Right lobe of liver (tissue), 6 donors: Measurements from ENCODE around the gene CPLX4. TPM values are rescaled to one million over a fixed set of nuclear protein-coding genes. Genes with fewer than 3 reads are reported as not detected.

ENCODE experiments used
- ATAC-seq, 4 donors: fragments of 200-7000 bp; cut with Tn5 transposase; one replicate each; pipeline ENCODE4 v1.9.1; 2020; ENCODE audit warnings: mild to moderate bottlenecking in 4 of 4, moderate library complexity in 4 of 4
- DNase-seq, 3 donors: peaks; one replicate each; pipeline ENCODE4 v3.0.0-alpha.2; 2020
- H3K27ac ChIP-seq, 3 donors: fragments of 200-600 bp; one replicate each; pipeline ENCODE4 v1.8.0; 2022
- H3K27me3 ChIP-seq, 2 donors: fragments of 200-600 bp; one replicate each; pipeline ENCODE4 v1.8.0; 2022
- H3K36me3 ChIP-seq, 4 donors: fragments of 200-600 bp; sonication (generic) in 1 of 4; one replicate each; pipeline versions ENCODE4 v1.5.1 to v1.8.0; 2017 to 2022; ENCODE audit warnings: control low read depth in 1 of 4
- H3K4me1 ChIP-seq, 4 donors: fragments of 200-600 bp; sonication (generic) in 1 of 4; one replicate each; pipeline versions ENCODE4 v1.5.1 to v1.8.0; 2017 to 2022; ENCODE audit warnings: control low read depth in 1 of 4
- H3K4me3 ChIP-seq, 3 donors: fragments of 200-600 bp; one replicate each; pipeline ENCODE4 v1.8.0; 2022
- H3K9me3 ChIP-seq, 4 donors: fragments of 200-600 bp; sonication (generic) in 1 of 4; one replicate each; pipeline versions ENCODE4 v1.5.1 to v1.8.0; 2017 to 2022; ENCODE audit warnings: control low read depth in 1 of 4
- CTCF ChIP-seq, 4 donors: fragments of 200-600 bp in 3 of 4; fragments of 450-650 bp in 1 of 4; IDR thresholded peaks; one replicate each; pipeline versions ENCODE4 v1.5.1 to v1.8.0; 2016 to 2022; ENCODE audit warnings: antibody characterized with exemption in 4 of 4, mild to moderate bottlenecking in 2 of 4
- POLR2A ChIP-seq: fragments of 450-650 bp; IDR thresholded peaks from one replicate; pipeline ENCODE4 v1.6.1; 2017; ENCODE audit warnings: antibody characterized with exemption, mild to moderate bottlenecking
- WGBS: methylation state at CpG from one replicate; pipeline ENCODE4 v1.1.6; 2018; ENCODE audit warnings: low coverage, low lambda C conversion rate; ENCODE audit not compliant: insufficient coverage; ENCODE audit errors: missing lambda C conversion rate; 5-methylcytosine and 5-hydroxymethylcytosine counted together
- intact Hi-C, 2 donors: fragments of 100-400 bp; cut with DNase I; formaldehyde crosslinking; loops; one replicate each; pipeline versions ENCODE4 v1.11.2 to v1.14.1; 2022
- total RNA-seq, 6 experiments: library from RNA; depleted of rRNA in 2 of 6; stranded (reverse); fragments of >200 nt in 2 of 6; fragmentation: NEBNext Ultra II Directional in 3 of 6; extraction: Animal tissue kit (Norgen Biotek cat#: 25700) in 3 of 6; gene quantifications; one replicate each; pipeline versions ENCODE4 v1.1.0 to v1.2.4, GENCODE V29; 2016 to 2023
- donor health status: DM: no; HTN: yes; CAD: no.
- donor health status: DM: no; HTN: no; CAD: no.
- donor health status: DM: no; HTN: no; CAD: no.
- donor health status: DM: no; HTN: yes; CAD: no.
- donor health status: DM: no; HTN: yes; CAD: no.

Gene CPLX4
- total RNA-seq, 6 experiments from 2014 or later = 0.10 TPM; not detected in 5

DNA sequence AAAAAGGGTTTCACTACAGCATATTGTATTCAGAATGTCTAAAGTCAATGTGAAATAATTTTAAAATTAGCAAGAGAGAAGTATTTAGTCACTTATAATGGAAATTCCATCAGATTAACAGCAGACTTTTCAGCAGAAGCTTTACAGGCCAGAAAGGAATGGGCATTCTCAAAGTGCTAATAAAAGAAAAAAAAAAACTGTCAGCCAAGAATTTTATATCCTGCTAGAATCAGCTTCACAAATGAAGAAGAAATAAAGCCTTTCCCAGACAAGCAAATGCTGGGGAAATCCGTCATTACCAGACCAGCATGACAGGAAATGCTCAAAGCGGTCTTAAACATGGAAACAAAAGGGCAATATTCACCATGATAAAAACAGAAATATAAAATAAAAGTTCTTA lies 21.9 kb upstream of the CPLX4 start:
- intact Hi-C loops = no loop called here
- Histone ChIP-seq H3K4me3 (no peak overlapping the region), H3K4me1 (no peaks in the 10 kb centered on the region), H3K36me3 (peaks cover 6 to 62% (median 27%) of the 10 kb centered on the region in 4 donors), H3K9me3 (no peaks in the 10 kb centered on the region), H3K27me3 (no peaks in the 10 kb centered on the region), H3K27ac (no peak overlapping the region)
- DNase-seq = no peak
- no peak for TF ChIP-seq CTCF (IDR thresholded peaks at IDR 0.05)
- TF ChIP-seq POLR2A = no peak
- ATAC-seq = no peak
- WGBS = 95% methylated on average over 2 of the region's 2 CpGs

- Histone ChIP-seq H3K4me1 (no peaks in the 10 kb centered on the region), H3K27me3 (no peaks in the 10 kb centered on the region), H3K4me3 (no peak overlapping the region), H3K36me3 (peaks cover 5 to 81% (median 35%) of the 10 kb centered on the region in 4 donors), H3K27ac (no peak overlapping the region), H3K9me3 (no peaks in the 10 kb centered on the region)
- no peak for ATAC-seq
- TF ChIP-seq POLR2A (no peak), CTCF (IDR thresholded peaks at IDR 0.05) (no peak)
- WGBS = 92% methylated on average over 3 of the region's 3 CpGs
- intact Hi-C loops = no loop called here
- no peak for DNase-seq
These were observed 14.5 kb upstream of the CPLX4 start for GRCh38 chr18:59332986-59333385.

GRCh38 chr18:59328683-59329082 lies 10.2 kb upstream of the CPLX4 start:
- no peak for DNase-seq
- Histone ChIP-seq H3K4me1 (no peaks in the 10 kb centered on the region), H3K27me3 (no peaks in the 10 kb centered on the region), H3K9me3 (no peaks in the 10 kb centered on the region), H3K4me3 (no peak overlapping the region), H3K27ac (no peak overlapping the region), H3K36me3 (peaks cover 10 to 67% (median 24%) of the 10 kb centered on the region in 4 donors)
- no peak for ATAC-seq
- intact Hi-C loops = no loop called here
- 96% methylated on average over 2 of the region's 2 CpGs for WGBS
- TF ChIP-seq POLR2A (no peak), CTCF (IDR thresholded peaks at IDR 0.05) (no peak)

- intact Hi-C loops = no loop called here
- H3K4me1 ChIP-seq = no peaks in the 10 kb centered on the region
- no peak overlapping the region for H3K27ac ChIP-seq
- H3K36me3 ChIP-seq = peaks cover 0 to 44% (median 16%) of the 10 kb centered on the region in 4 donors
- H3K4me3 ChIP-seq = no peak overlapping the region
- ATAC-seq (no peak), DNase-seq (no peak)
- WGBS = 88% methylated on average over 1 of the region's 1 CpG
- no peak for TF ChIP-seq CTCF (IDR thresholded peaks at IDR 0.05)
- TF ChIP-seq POLR2A = no peak
- H3K27me3 ChIP-seq = no peaks in the 10 kb centered on the region
- H3K9me3 ChIP-seq = no peaks in the 10 kb centered on the region
These were observed 7.5 kb upstream of the CPLX4 start for GRCh38 chr18:59325965-59326364.

GRCh38 chr18:59324623-59324971 lies 6.1 kb upstream of the CPLX4 start:
- no peaks in the 10 kb centered on the region for H3K27me3 ChIP-seq
- H3K27ac ChIP-seq = no peak overlapping the region
- 95% methylated on average over 4 of the region's 4 CpGs for WGBS
- H3K4me1 ChIP-seq = no peaks in the 10 kb centered on the region
- intact Hi-C loops = no loop called here
- H3K9me3 ChIP-seq = no peaks in the 10 kb centered on the region
- TF ChIP-seq CTCF (IDR thresholded peaks at IDR 0.05) (no peak), POLR2A (no peak)
- peaks cover 0 to 30% (median 11%) of the 10 kb centered on the region in 4 donors for H3K36me3 ChIP-seq
- peak in 1 of 4 donors; percentile 14 for ATAC-seq
- H3K4me3 ChIP-seq = no peak overlapping the region
- DNase-seq = no peak
